GM21786 (cell line): ENCODE measurements around the gene ARGLU1.
A peak's percentile ranks its signal among the peaks of the same experiment; 100 is the strongest.

Experiments
- ATAC-seq: cut with Tn5 transposase; IDR thresholded peaks from one replicate; pipeline ENCODE4 v1.9.1; 2021; ENCODE audit not compliant: unreplicated experiment

Gene ARGLU1

DNA sequence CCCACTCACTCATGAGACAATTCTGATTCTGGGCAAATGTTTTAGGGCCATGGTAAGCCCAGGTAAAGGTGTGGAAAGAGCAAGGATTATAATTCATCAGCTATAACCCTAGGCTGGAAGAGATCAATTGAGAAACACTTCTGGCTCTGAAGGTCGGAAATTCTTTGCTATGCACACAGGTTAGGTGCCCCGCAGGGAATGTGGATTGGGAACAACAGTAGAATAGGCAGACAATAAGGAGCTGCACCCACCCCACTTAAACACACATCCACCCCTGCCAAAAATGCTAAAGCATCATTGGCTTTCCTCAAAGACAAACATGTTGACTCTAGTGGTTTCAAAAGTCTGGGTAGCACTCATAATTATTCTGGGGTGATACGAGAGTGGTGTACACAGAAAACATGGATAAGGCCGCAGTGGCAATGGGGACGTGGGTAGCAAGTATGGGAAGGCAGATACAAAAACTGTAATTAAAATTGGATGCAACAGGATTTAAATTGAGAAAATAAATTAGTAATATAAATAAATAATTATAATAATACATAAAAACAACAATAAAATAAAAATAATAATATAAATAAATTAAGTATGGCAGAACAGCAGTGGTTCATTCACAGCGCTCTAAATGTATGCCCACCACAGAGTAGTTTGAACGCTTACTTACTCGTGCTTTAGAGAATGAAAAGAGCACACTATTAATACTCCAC lies 41.0 kb downstream of the ARGLU1 start:
- no peak for ATAC-seq

DNA sequence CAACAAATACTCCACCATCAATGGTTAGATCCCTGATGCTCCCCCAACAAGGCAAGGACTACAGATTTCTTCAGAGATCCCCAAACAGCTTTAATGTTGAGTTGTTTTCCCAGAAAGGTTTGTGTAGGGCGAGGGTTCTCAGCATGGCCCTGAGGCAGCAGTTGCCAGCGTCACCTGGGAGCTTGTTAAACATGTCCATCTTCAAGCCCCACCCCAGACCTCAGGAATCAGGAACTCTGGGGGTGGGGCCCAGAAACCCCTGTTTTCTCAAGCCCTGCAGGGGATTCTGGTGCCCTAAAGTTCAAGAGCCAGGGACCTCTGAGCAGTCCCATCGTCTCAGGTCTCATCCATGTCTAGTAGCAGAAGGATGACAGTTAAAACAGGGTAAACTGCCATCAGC lies 42.1 kb downstream of the ARGLU1 start:
- no peak for ATAC-seq

DNA sequence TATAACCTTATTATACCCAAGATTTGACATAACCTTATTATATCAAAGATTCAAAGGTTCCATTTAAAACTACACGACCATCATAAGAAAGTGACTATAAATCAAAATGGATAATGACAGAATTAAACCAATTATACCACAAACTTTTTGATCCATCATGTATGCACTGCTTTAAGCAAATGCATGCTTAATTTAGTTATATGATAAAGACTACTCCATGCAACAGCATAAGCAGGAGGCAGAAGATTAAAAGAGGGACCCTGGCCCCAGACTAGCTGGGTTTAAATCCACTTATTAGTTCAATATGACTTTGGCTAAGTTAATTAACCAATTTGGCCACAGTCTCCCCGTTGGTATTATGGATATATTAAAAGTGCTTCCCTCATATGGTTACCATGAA lies 43.8 kb downstream of the ARGLU1 start:
- no peak for ATAC-seq

DNA sequence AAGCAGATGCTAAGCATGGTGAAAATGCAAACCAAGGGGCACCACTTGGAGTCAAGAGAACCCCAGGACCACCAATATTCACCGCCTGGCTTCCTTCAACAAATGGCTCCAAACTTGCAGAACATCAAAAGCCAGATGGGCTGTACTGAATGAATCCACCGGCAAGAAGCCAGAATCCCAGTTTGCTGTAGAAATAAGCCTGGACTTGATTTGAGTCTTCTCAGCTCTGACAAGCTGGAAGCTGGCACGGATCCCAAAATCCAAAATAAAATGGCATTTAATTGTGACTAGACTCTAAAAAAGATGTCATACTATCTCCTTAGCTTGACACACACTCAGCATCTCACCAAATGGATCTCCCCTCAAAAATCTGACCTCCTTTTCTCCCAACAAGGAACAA lies 44.4 kb downstream of the ARGLU1 start:
- ATAC-seq, result no peak

DNA sequence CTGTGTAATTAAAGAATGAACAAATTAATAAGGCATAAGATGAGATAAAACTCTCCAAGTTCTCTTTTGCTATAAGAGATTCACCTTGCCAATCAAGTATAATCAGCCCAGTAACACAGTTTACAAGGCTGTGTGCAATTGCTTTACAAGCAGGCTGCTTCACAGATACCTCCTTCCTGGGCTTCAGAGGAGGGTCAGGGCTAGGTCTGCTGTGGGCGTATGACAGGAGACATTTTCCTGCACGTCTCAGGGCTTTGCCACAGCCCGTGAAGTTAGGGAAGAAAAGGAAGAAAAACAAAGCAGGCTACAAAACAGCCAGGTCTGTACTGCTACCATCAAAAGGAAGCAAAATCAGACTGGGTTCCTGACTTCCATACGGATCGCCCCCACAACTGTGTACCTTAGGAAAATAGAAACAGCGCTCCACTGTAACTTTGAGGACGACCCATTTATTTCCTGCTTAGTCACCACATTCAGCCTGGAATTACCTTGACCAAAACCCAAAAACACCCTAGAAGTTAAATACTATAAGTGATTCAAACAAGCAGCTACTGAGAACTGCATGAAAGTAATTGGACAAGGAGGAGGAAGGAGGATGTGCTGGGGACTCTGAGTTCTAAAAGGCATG lies 44.9 kb downstream of the ARGLU1 start:
- no peak for ATAC-seq

DNA sequence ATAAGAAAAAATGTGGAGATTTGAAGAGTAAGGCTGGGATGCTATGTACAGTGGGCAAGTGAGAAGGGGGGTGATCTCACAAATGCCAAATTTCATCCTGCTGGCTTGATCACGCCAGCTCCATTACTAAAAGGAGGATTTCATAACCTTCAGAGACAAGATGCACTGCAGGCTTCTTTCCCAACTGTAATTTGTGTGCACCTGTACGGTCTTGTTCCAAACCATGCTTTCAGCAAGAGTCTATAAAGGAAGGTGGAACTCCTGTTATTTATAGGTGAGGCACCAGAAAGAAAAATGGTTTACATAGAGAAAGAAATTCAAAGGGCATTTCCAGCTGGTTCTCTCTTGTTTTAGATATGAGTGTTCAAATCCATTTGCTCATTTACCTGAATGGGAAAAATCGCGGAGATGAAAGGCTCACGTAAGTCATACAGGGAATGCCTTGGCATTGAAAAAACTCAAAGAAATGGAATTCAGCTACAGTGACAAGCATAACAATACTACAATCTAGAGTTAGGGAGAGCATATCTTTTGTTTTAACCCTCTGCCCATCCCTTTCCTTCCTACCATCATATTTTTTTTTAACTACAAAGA lies 45.7 kb downstream of the ARGLU1 start:
- no peak for ATAC-seq

DNA sequence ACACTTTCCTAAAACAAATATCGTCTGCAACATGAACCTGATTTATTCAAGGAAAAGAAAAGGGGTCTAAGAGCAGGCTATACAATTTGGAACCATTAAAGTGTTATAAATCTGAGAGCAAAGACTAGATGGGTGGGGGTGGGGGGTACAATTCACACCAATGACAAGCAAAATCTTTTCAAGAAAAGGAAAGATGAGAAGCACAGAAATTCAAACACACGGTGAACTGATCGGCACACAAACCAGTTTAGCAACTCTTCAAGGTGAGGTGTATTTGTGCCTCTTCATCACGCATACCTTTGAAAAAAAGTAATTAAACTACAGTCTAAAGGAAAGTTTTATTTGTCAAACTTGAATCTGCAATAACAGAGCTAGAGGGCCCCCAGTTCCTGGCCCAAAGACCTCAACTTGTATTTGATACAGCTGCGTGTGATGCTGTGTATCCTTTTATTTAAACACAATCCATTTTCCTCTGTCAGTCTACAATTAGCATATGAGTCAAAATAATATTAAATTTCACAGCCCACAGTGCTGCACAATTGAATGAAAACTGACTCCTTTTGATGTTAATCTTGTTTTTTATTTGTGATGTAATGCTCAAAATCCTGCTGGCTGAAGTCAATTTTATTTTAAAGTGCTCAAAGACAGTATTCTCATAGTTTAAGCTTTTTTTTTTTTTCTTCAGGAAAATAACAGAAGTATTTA lies 46.7 kb downstream of the ARGLU1 start:
- ATAC-seq, result no peak

DNA sequence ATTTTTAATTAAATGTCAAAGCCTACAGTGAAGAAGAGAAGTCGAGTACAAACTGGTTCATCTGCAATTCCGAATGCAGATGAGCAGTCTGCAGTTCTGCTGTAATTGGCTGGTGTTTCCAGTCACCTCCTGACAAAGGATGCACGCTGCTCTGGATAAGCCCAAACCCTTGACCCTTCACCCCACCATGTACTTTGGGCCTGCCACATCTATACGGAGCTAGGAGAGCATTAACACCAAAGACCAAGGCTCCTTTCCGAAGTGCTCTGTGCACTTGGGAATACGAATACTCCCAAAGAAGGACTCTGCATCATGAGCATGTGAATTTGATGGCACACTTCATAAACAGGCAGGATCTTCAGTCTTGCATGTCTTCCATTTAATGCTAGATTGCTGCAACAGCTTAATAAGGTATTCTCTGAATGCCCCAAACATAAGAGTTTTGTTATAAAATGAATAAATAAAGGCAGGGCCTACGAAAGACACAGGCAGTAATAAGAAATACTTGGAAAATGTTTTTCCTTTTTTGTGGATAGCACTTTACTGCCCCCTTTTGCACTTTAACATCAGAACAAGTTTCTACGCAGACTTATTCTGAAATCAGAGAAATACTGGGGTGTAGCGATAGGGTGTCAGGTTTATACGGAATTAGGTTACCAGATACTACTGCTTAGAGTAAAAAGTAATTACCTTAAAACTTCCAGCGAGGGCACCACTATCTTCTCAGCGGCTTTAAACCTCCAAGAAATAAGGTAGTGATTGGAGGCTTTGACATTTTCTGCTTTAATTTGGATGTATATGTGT lies 47.5 kb downstream of the ARGLU1 start:
- no peak for ATAC-seq

DNA sequence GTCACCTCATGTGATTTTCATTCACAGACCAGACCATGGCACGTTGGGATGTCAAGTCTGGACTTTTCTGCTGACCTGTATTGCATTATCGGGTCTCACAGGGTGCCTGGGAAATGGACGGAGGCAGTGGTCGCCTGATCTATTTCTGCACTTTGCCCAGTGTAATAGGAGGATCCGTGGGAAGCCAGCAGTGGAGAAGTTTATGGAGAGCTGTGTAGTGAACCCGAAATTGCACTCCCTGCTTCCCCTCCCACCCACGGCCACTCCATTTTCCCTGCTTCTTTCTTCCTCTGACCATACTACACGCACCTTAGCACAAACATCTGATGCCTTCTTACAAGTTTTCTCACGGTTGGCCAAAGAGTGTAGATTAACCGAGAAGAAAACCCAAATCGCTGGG lies 49.4 kb downstream of the ARGLU1 start:
- no peak for ATAC-seq

DNA sequence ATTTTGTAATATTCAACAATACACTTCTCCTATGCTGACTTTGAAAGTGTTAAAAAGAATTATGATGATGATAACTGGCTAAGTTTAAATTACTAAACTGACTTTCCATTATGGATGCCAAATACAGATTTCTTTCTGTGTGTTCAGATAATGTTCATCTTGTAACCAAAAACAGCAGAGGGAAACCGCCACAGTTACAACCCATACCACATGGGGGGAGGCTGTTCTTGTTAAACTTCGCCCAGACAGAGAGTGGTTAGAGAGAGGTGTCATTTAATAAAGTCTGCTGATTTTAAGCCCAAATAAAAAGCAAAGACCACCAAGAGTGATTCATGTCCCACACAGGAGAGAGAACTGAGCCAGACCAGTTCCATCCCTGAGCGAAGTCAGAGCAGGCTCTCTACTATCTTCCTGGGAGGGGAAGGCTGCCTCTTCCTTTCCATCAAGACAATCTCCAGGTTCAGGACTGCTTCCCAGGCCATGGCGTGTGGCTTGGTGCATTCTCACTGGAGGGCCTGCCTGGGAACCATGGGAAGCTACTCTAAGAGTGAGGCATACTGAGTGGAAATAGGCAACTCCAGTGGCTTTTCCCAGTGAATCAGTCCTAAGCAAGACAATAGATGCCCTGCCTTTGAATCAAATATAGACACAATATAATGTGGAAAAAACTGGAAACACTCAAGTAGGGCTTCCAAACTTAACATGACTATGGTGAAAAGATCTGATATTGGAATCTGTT lies 50.7 kb downstream of the ARGLU1 start:
- ATAC-seq, result no peak

DNA sequence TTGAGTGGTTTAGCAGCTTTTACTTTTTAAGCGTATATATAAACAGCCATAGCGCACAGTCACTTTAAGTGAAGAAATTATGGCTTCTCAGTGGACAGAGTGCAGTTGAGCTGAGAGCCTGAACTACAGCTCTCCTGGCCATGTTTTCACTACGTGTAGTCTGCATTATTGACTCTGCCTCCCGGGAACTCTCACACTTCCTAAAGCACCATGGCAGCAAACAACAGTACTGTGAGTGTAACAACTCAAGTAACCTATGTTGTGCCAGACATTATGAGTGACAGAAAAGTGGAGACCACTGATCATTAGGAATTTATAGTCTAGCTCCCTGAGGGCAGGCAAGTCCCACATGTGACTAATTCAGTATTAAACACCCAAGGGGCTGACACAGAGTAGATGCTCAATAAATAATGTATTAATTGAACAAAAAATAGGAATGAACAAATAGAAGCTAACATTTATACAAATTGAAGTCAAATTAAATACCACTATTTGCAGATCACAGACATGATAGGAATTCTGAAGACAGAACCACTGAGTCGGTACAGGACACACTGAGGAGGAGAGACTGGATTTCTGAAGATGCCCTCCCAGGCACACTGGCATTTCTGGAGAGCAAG lies 52.2 kb downstream of the ARGLU1 start:
- no peak for ATAC-seq

DNA sequence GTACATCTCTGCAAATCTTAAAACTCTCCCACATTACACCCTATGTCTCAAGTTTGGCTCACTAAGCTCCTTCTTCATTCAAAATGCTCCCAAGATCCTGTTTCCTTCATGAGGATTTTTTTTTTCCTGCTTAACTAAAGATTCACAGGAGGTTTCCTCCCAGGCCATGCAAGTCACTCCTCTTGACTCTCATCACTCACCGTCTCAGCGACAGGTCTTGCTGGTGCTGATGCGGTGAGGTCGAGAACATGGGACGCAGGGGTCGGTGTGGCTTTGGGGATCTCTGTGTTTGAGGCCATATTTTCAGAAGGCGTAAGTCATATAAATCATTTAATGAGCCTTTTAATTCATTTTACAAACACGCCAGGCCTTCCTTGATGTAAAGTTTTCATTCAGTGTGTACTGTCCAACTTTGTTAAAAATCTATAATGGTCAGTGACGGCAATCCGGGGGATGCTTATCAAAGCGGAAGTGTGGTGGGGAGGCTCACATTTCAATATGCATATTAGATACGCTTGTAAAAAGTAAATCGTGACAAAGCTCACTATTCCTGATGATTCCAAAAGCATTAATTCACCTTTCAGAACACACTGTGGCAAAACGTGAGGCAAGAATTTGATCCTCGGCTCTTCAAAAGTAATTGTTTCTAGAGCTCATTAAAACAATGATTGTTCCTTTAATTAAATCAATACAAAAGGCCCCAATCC lies 52.9 kb downstream of the ARGLU1 start:
- ATAC-seq, result no peak

DNA sequence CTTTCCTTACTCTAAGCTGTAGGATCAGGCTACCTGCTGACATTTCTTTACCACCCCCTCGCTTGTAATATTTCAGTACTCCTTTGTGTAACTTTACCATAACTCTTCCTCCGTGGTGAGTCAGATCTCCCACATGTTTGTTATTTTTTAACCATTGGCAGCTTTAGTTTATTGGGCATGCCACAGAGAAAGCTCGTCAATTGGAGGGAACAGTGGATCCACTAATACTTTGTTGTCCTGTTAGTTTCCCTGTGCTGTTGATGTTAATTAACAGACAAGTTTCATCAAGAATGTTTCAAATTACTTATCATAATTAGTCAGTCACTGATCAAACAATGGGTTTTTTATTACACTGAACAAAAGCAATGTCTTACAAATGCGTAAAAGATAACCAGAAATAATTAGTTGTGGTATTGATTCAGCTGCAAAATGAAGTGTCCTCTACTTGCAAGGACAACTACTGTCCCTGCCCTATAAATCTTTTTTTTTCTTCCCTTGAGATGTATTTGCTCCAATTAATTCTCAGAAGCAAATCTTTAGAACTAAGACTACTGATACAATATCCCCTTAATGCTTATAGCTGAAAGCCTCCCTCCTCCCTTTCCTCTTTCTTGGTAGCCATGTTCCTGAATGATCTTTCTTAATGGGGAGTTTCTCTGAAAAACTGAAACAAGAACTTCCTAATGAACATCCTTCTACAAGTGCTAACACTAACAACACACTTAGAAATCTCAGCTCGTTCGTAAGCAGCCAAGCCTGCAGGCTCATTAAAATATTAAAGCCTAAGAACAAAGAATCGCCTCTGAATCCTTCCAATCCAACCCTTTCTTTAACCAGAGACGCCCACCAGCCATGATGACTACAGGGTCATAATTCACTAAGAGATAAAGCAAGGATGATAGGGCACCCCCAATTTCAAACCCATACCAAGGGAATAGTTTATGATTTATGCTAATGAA lies 54.6 kb downstream of the ARGLU1 start:
- no peak for ATAC-seq

DNA sequence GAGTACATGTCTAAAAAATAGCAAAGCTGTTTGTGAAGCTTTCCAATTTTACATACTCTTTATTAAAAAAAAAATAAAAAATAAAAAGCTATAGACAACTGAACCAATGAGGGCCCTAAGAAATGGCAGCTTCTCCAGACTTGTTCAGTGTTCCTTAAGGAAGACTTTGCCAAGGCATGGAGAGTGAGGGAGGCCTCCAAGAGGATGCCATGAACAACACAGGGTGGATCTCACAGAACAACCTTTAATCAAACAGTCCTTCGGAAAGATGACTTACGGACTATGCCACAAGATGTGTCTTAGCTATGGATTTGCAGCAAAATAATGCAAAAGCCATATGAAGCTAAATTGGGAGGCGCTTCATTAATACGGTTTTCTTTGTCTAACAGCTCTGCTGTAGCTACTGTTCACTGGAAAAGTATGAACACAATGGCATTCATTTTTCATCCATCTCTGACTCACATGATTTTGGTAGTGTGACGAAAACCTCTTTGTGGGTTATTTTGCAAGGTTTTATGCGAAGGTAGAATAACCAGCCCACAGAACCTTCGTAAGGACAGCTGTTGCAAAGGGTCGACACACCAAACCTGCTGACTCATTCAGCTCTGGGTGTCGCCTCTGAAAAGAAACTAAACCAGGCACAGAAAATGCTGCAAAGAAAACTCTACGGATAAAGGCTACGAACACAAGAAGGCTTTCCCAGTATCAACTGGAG lies 60.2 kb downstream of the ARGLU1 start:
- ATAC-seq, result peak; percentile 88

DNA sequence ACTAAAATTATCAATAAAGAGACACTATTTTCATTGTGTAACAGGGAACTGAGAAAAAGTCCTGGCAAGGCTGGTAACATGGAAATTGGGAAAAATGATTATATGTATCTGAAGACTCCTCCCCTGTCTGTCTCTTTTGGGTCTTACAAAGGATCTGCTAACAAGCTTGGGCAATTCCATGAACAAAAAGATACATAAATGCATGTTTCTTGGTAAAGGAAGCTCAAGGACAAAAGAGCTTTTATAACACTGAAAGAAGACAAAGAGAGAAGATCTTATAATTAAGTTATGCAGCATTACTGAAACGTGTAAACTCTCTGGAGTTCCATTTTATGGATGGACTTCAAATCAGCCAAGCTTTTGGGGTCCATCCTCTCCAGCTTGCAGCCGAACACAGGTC lies 61.7 kb downstream of the ARGLU1 start:
- no peak for ATAC-seq

DNA sequence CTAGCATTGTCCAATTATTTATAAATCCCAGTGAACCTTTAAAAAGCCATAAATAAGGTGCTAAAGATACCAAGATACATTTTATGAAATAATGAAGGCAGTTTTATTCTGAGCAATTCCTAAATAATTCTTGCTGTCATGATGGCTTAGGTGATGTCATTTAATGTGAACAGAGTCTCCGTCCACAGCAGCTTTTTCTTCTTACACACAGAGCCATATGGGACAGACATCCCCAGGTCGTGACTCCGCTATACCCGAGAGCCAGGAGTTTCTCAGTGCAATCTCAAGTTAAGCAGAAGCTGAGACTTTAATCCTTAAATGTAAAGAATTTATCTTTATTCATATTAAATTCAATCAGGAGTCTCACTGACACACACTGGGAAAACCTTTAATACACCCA lies 62.2 kb downstream of the ARGLU1 start:
- ATAC-seq, result no peak

DNA sequence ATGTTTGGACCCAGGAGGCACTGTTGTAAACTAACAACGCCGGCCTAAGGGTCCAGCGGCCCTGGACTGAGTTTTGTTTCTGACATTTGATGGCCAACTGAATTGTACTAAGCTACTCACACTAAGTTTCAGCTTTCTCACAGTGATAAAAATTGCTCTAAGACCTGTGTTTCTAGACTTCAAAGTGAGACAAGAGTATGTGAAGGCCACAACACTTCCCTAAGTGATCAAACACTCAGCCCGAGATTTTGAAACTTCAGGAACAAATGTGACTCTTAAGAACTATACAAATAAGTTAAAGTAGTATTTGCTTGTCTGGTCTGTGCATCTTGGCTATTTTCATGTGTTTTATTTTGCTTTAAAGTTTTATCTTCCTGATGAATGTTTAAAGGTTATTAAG lies 62.6 kb downstream of the ARGLU1 start:
- ATAC-seq, result no peak
